Panc1 (cell line): ENCODE results near the gene FAM222B. TPM values are rescaled to one million over a fixed set of nuclear protein-coding genes. Genes with fewer than 3 reads are reported as not detected.

Source experiments
- ATAC-seq: fragments of 200-7000 bp; cut with Tn5 transposase; 2 replicates; pipeline ENCODE4 v1.9.1; 2020; ENCODE audit warnings: mild to moderate bottlenecking, moderate library complexity
- BruUV-seq: library from RNA; stranded (reverse); fragments of 400-500 nt; replicated peaks from 2 replicates; lab custom pipeline; 2021; lab: Mats Ljungman, UMichigan
- CTCF ChIA-PET: fragments of 300-600 bp; sonication (Branson Sonifier 250); formaldehyde crosslinking; loops from one replicate; lab custom pipeline; 2022; ENCODE audit warnings: antibody characterized with exemption; lab: Charles Lee
- POLR2A ChIA-PET: fragments of 300-600 bp; sonication (Branson Sonifier 250); formaldehyde crosslinking; loops from one replicate; lab custom pipeline; 2022; ENCODE audit warnings: antibody characterized with exemption; lab: Charles Lee
- DNase-seq: peaks from one replicate; pipeline ENCODE4 v3.0.0-alpha.2; 2010; ENCODE audit warnings: low read depth, low spot score
- H3K27ac ChIP-seq: 2 replicates; pipeline ENCODE4 v1.5.1; 2011; ENCODE audit warnings: mild to moderate bottlenecking, low read length, inconsistent platforms
- H3K27me3 ChIP-seq: fragments of 200-500 bp; sonication (Bioruptor generic); 2 replicates; pipeline ENCODE4 v1.6.0; 2014; ENCODE audit warnings: low read length, inconsistent platforms; ENCODE audit not compliant: control insufficient read depth, insufficient read depth
- H3K36me3 ChIP-seq: fragments of 200-500 bp; sonication (Bioruptor generic); 2 replicates; pipeline ENCODE4 v1.5.1; 2014; ENCODE audit warnings: inconsistent platforms, mild to moderate bottlenecking, low read length, moderate library complexity; ENCODE audit not compliant: control insufficient read depth, insufficient read depth
- H3K4me1 ChIP-seq: 2 replicates; pipeline ENCODE4 v1.5.1; 2011; ENCODE audit warnings: inconsistent platforms, mild to moderate bottlenecking, low read length, moderate library complexity; ENCODE audit not compliant: control insufficient read depth, insufficient read depth
- H3K4me3 ChIP-seq, 2 experiments: 2 replicates each; pipeline ENCODE4 v1.5.1; 2011 to 2012; ENCODE audit warnings: low read depth in 2 of 2, low read length in 2 of 2, mild to moderate bottlenecking in 2 of 2, inconsistent platforms in 1 of 2, moderate library complexity in 1 of 2
- H3K9me3 ChIP-seq: fragments of 200-500 bp; sonication (Bioruptor generic); 2 replicates; pipeline ENCODE4 v1.5.1; 2014; ENCODE audit warnings: low read depth, mild to moderate bottlenecking, inconsistent platforms, low read length, moderate library complexity; ENCODE audit not compliant: control insufficient read depth, insufficient read depth
- CTCF ChIP-seq: fragments of 450-650 bp; IDR thresholded peaks from 2 replicates; pipeline ENCODE4 v1.5.1; 2017; ENCODE audit warnings: mild to moderate bottlenecking
- POLR2AphosphoS5 ChIP-seq: IDR thresholded peaks from 2 replicates; pipeline ENCODE4 v1.6.1; 2012; ENCODE audit warnings: mild to moderate bottlenecking, low read depth, low read length, moderate library complexity
- REST ChIP-seq, 2 experiments: IDR thresholded peaks; 2 replicates each; pipeline ENCODE4 v1.6.1; 2011 to 2012; ENCODE audit warnings: low read depth in 2 of 2, control low read depth in 1 of 2, low read length in 1 of 2, mild to moderate bottlenecking in 1 of 2, moderate library complexity in 1 of 2; ENCODE audit not compliant: insufficient read depth in 1 of 2
- SIN3A ChIP-seq: IDR thresholded peaks from 2 replicates; pipeline ENCODE4 v1.6.1; 2012; ENCODE audit warnings: low read depth, mild to moderate bottlenecking, low read length, moderate library complexity, borderline replicate concordance; ENCODE audit not compliant: insufficient read depth
- TCF7L2 ChIP-seq: IDR thresholded peaks from 2 replicates; pipeline ENCODE4 v1.6.1; 2011; ENCODE audit warnings: mild to moderate bottlenecking, low read depth, low read length, inconsistent platforms
- in situ Hi-C: cut with HindIII; loops from 2 replicates; pipeline ENCODE4 v1.10.0; 2016; ENCODE audit warnings: low sequenced_read_pairs, low pct_unique_long_range_greater_than_20kb
- intact Hi-C: fragments of 100-400 bp; cut with micrococcal nuclease; formaldehyde crosslinking; loops from one replicate; pipeline ENCODE4 v1.10.0; 2022; ENCODE audit not compliant: unreplicated experiment
- total RNA-seq: library from RNA; stranded (reverse); gene quantifications from one replicate; pipeline ENCODE4 v1.2.1, GENCODE V29; 2021; ENCODE audit not compliant: unreplicated experiment

The FAM222B gene
- total RNA-seq, 1 experiment from 2014 or later: 38.5 TPM

GRCh38 chr17:28812091-28812747 is 30.4 kb downstream of the FAM222B start:
- ATAC-seq (peak; percentile 98), DNase-seq (peak; percentile 65)
- BruUV-seq: no TSS peak
- in situ Hi-C loops: loop anchor here (10.0 kb wide), 1 partner anchor 47 kb away; no protein-coding TSS in a partner anchor
- peak overlapping the region; percentile 58 to 88 for H3K4me3 ChIP-seq
- H3K4me1 ChIP-seq: peaks cover 46% of the 10 kb centered on the region
- H3K27ac ChIP-seq: peak overlapping the region; percentile 90
- TF ChIP-seq POLR2AphosphoS5 (peak; percentile 75), TCF7L2 (0 out of 2 replicates have a peak, but pooled peaks have one; percentile 39), REST (IDR thresholded peaks at IDR 0.05; ENCODE audit: insufficient read depth in 1 of 2, low read depth in 2 of 2, low read length in 1 of 2) (no peak)
- ChIA-PET POLR2A (interaction anchor here (0.5 kb wide), 1 partner anchor 45 kb away, joined by 5 read pairs; no protein-coding TSS in a partner anchor), CTCF (interaction anchor here (0.6 kb wide), 1 partner anchor 80 kb away, joined by 12 read pairs; no protein-coding TSS in a partner anchor)
- no peaks in the 10 kb centered on the region for H3K9me3 ChIP-seq
- H3K36me3 ChIP-seq: peaks cover 2% of the 10 kb centered on the region; the same call in 1 of the 2 replicates
- no peaks in the 10 kb centered on the region for H3K27me3 ChIP-seq
- intact Hi-C loops: no loop called here

- no peaks in the 10 kb centered on the region for H3K27me3 ChIP-seq
- in situ Hi-C loops (loop anchor here (10.0 kb wide), 1 partner anchor 47 kb away; no protein-coding TSS in a partner anchor), intact Hi-C loops (no loop called here)
- H3K9me3 ChIP-seq: no peaks in the 10 kb centered on the region
- DNase-seq: peak; percentile 18
- peak; percentile 24; the same call in 1 of the 2 replicates for ATAC-seq
- ChIA-PET CTCF (interaction anchor here (0.6 to 0.7 kb wide), 2 partner anchors 68 to 80 kb away, joined by 3 to 12 read pairs; no protein-coding TSS in a partner anchor), POLR2A (interaction anchor here (0.5 kb wide), 1 partner anchor 45 kb away, joined by 5 read pairs; no protein-coding TSS in a partner anchor)
- peak overlapping the region; percentile 90 for H3K27ac ChIP-seq
- H3K36me3 ChIP-seq: peaks cover 2% of the 10 kb centered on the region; the same call in 1 of the 2 replicates
- peak overlapping the region; percentile 58 to 88 for H3K4me3 ChIP-seq
- peaks cover 50% of the 10 kb centered on the region for H3K4me1 ChIP-seq
- TSS peak; percentile 71 for BruUV-seq
- no peak for TF ChIP-seq POLR2AphosphoS5
- no peak for TF ChIP-seq REST (IDR thresholded peaks at IDR 0.05; ENCODE audit: insufficient read depth in 1 of 2, low read depth in 2 of 2, low read length in 1 of 2)
- no peak for TF ChIP-seq TCF7L2
- TF ChIP-seq CTCF: no peak
- TF ChIP-seq SIN3A: no peak
Observed at GRCh38 chr17:28811651-28812090, 30.9 kb downstream of the FAM222B start.
